ENCODE results near the gene PSMD8. TPM values are rescaled to one million over a fixed set of nuclear protein-coding genes. Genes with fewer than 3 reads are reported as not detected.

The PSMD8 gene
- total RNA-seq, 1 experiment from 2014 or later, result 199 TPM

GRCh38 chr19:38386971-38387549 lies 12.7 kb downstream of the PSMD8 start:
- Histone ChIP-seq H2AFZ (ENCODE audit: low read length) (no peak overlapping the region), H3K27me3 (ENCODE audit: low read length) (no peaks in the 10 kb centered on the region), H3K27ac (ENCODE audit: low read length) (no peak overlapping the region), H3K9me2 (replicated peaks; ENCODE audit: insufficient read depth, low read length) (no peaks in the 10 kb centered on the region), H3K79me2 (ENCODE audit: low read length) (no peaks in the 10 kb centered on the region), H4K20me1 (ENCODE audit: insufficient read depth, low read depth, low read length) (no peaks in the 10 kb centered on the region), H3K4me3 (ENCODE audit: low read length) (peak overlapping the region; percentile 47), H3K9ac (ENCODE audit: low read length) (no peak overlapping the region), H3K4me2 (ENCODE audit: low read depth, low read length, poor library complexity, severe bottlenecking) (peak overlapping the region; percentile 52), H3K36me3 (ENCODE audit: insufficient read depth, low read length) (no peaks in the 10 kb centered on the region; the same call in 1 of the 2 replicates), H3K9me3 (ENCODE audit: low read length) (no peaks in the 10 kb centered on the region), H3K4me1 (ENCODE audit: low read length) (peaks cover 11% of the 10 kb centered on the region)
- DNase-seq, result no peak

GRCh38 chr19:38387550-38388348 lies 13.4 kb downstream of the PSMD8 start, which contains the start of gene GGN:
Gene GGN, minus strand, starts transcription at chr19:38388034. Its CDS starts 773 bp downstream, at chr19:38387261.
- Histone ChIP-seq H3K4me2 (ENCODE audit: low read depth, low read length, poor library complexity, severe bottlenecking) (peak within 1 kb of the TSS; percentile 52), H3K27me3 (ENCODE audit: low read length) (no peaks in the 10 kb centered on the region), H3K9me2 (replicated peaks; ENCODE audit: insufficient read depth, low read length) (no peaks in the 10 kb centered on the region), H3K4me3 (ENCODE audit: low read length) (peak within 1 kb of the TSS; percentile 47), H3K4me1 (ENCODE audit: low read length) (peaks cover 11% of the 10 kb centered on the region), H3K36me3 (ENCODE audit: insufficient read depth, low read length) (no peaks in the 10 kb centered on the region), H3K27ac (ENCODE audit: low read length) (no peak within 1 kb of the TSS), H3K9me3 (ENCODE audit: low read length) (no peaks in the 10 kb centered on the region), H4K20me1 (ENCODE audit: insufficient read depth, low read depth, low read length) (no peaks in the 10 kb centered on the region), H3K79me2 (ENCODE audit: low read length) (no peaks in the 10 kb centered on the region), H3K9ac (ENCODE audit: low read length) (no peak within 1 kb of the TSS), H2AFZ (ENCODE audit: low read length) (no peak within 1 kb of the TSS)
- DNase-seq, result peak; percentile 95

- no peaks in the 10 kb centered on the region for H3K9me2 ChIP-seq (replicated peaks; ENCODE audit: insufficient read depth, low read length)
- H3K9ac ChIP-seq (ENCODE audit: low read length), result no peak within 1 kb of the TSS
- H3K4me2 ChIP-seq (ENCODE audit: low read depth, low read length, poor library complexity, severe bottlenecking), result peak within 1 kb of the TSS; percentile 52
- peaks cover 11% of the 10 kb centered on the region for H3K4me1 ChIP-seq (ENCODE audit: low read length)
- H3K9me3 ChIP-seq (ENCODE audit: low read length), result no peaks in the 10 kb centered on the region
- no peaks in the 10 kb centered on the region for H3K36me3 ChIP-seq (ENCODE audit: insufficient read depth, low read length)
- peak within 1 kb of the TSS; percentile 47 for H3K4me3 ChIP-seq (ENCODE audit: low read length)
- no peak within 1 kb of the TSS for H2AFZ ChIP-seq (ENCODE audit: low read length)
- H3K27ac ChIP-seq (ENCODE audit: low read length), result no peak within 1 kb of the TSS
- H4K20me1 ChIP-seq (ENCODE audit: insufficient read depth, low read depth, low read length), result no peaks in the 10 kb centered on the region
- no peaks in the 10 kb centered on the region for H3K27me3 ChIP-seq (ENCODE audit: low read length)
- no peaks in the 10 kb centered on the region for H3K79me2 ChIP-seq (ENCODE audit: low read length)
- no peak for DNase-seq
These were observed 14.2 kb downstream of the PSMD8 start, which contains the start of gene SPRED3 for GRCh38 chr19:38388349-38389100. Gene SPRED3, plus strand, starts transcription at chr19:38388697. Its CDS starts 1,606 bp downstream, at chr19:38390303.

GRCh38 chr19:38389101-38389925 lies 14.9 kb downstream of the PSMD8 start:
- H3K9ac ChIP-seq (ENCODE audit: low read length), result no peak overlapping the region
- peaks cover 11% of the 10 kb centered on the region for H3K4me1 ChIP-seq (ENCODE audit: low read length)
- H4K20me1 ChIP-seq (ENCODE audit: insufficient read depth, low read depth, low read length), result no peaks in the 10 kb centered on the region
- DNase-seq, result no peak
- H3K9me3 ChIP-seq (ENCODE audit: low read length), result no peaks in the 10 kb centered on the region
- H3K9me2 ChIP-seq (replicated peaks; ENCODE audit: insufficient read depth, low read length), result no peaks in the 10 kb centered on the region
- no peaks in the 10 kb centered on the region for H3K36me3 ChIP-seq (ENCODE audit: insufficient read depth, low read length)
- H3K4me3 ChIP-seq (ENCODE audit: low read length), result no peak overlapping the region
- H3K79me2 ChIP-seq (ENCODE audit: low read length), result no peaks in the 10 kb centered on the region
- no peak overlapping the region for H3K4me2 ChIP-seq (ENCODE audit: low read depth, low read length, poor library complexity, severe bottlenecking)
- H3K27me3 ChIP-seq (ENCODE audit: low read length), result no peaks in the 10 kb centered on the region
- no peak overlapping the region for H3K27ac ChIP-seq (ENCODE audit: low read length)
- H2AFZ ChIP-seq (ENCODE audit: low read length), result no peak overlapping the region

- Histone ChIP-seq H3K27ac (ENCODE audit: low read length) (no peak overlapping the region), H3K4me3 (ENCODE audit: low read length) (no peak overlapping the region), H4K20me1 (ENCODE audit: insufficient read depth, low read depth, low read length) (no peaks in the 10 kb centered on the region), H3K4me2 (ENCODE audit: low read depth, low read length, poor library complexity, severe bottlenecking) (no peak overlapping the region), H2AFZ (ENCODE audit: low read length) (no peak overlapping the region), H3K9me2 (replicated peaks; ENCODE audit: insufficient read depth, low read length) (no peaks in the 10 kb centered on the region), H3K79me2 (ENCODE audit: low read length) (no peaks in the 10 kb centered on the region), H3K27me3 (ENCODE audit: low read length) (no peaks in the 10 kb centered on the region), H3K4me1 (ENCODE audit: low read length) (peaks cover 11% of the 10 kb centered on the region), H3K9me3 (ENCODE audit: low read length) (no peaks in the 10 kb centered on the region), H3K9ac (ENCODE audit: low read length) (no peak overlapping the region), H3K36me3 (ENCODE audit: insufficient read depth, low read length) (no peaks in the 10 kb centered on the region)
- no peak for DNase-seq
These were observed 15.9 kb downstream of the PSMD8 start for GRCh38 chr19:38389957-38390924.

- no peaks in the 10 kb centered on the region for H3K27me3 ChIP-seq (ENCODE audit: low read length)
- H3K4me3 ChIP-seq (ENCODE audit: low read length), result no peak overlapping the region
- H3K4me2 ChIP-seq (ENCODE audit: low read depth, low read length, poor library complexity, severe bottlenecking), result no peak overlapping the region
- H3K9ac ChIP-seq (ENCODE audit: low read length), result no peak overlapping the region
- no peaks in the 10 kb centered on the region for H3K79me2 ChIP-seq (ENCODE audit: low read length)
- H3K4me1 ChIP-seq (ENCODE audit: low read length), result peaks cover 11% of the 10 kb centered on the region
- no peaks in the 10 kb centered on the region for H3K36me3 ChIP-seq (ENCODE audit: insufficient read depth, low read length)
- no peaks in the 10 kb centered on the region for H3K9me3 ChIP-seq (ENCODE audit: low read length)
- no peaks in the 10 kb centered on the region for H4K20me1 ChIP-seq (ENCODE audit: insufficient read depth, low read depth, low read length)
- no peak overlapping the region for H2AFZ ChIP-seq (ENCODE audit: low read length)
- H3K27ac ChIP-seq (ENCODE audit: low read length), result no peak overlapping the region
- H3K9me2 ChIP-seq (replicated peaks; ENCODE audit: insufficient read depth, low read length), result no peaks in the 10 kb centered on the region
- no peak for DNase-seq
These were observed 17.6 kb downstream of the PSMD8 start for GRCh38 chr19:38391911-38392464.

Measured in Karpas-422 (cell line).